Neural progenitor cell (in vitro differentiated cells): ENCODE results near the gene ZNF408. TPM values are rescaled to one million over a fixed set of nuclear protein-coding genes. Genes with fewer than 3 reads are reported as not detected.

ENCODE experiments used
- DNase-seq: peaks from one replicate; pipeline ENCODE4 v3.0.0-alpha.2; 2016; ENCODE audit warnings: low spot score
- H2AFZ ChIP-seq: fragments of 200-600 bp; sonication (generic); replicated peaks from 2 replicates; pipeline ENCODE4 v1.6.1; 2016; ENCODE audit warnings: antibody characterized with exemption
- H3F3A ChIP-seq: fragments of 200-600 bp; sonication (generic); 2 replicates; pipeline ENCODE4 v1.6.1; 2016; ENCODE audit warnings: antibody characterized with exemption, low read depth
- H3K27ac ChIP-seq: fragments of 200-600 bp; sonication (generic); 2 replicates; pipeline ENCODE4 v1.5.1; 2016; ENCODE audit warnings: mild to moderate bottlenecking
- H3K27me3 ChIP-seq: fragments of 200-600 bp; sonication (generic); 2 replicates; pipeline ENCODE4 v1.6.1; 2016; ENCODE audit warnings: mild to moderate bottlenecking, moderate library complexity
- H3K36me3 ChIP-seq: fragments of 200-600 bp; sonication (generic); 2 replicates; pipeline ENCODE4 v1.5.1; 2016
- H3K4me1 ChIP-seq: fragments of 200-600 bp; sonication (generic); 2 replicates; pipeline ENCODE4 v1.6.1; 2016; ENCODE audit warnings: mixed run types
- H3K4me2 ChIP-seq: fragments of 200-600 bp; sonication (generic); 2 replicates; pipeline ENCODE4 v1.6.1; 2016
- H3K4me3 ChIP-seq: fragments of 200-600 bp; sonication (generic); 2 replicates; pipeline ENCODE4 v1.5.1; 2016
- H3K79me2 ChIP-seq: fragments of 200-600 bp; sonication (generic); 2 replicates; pipeline ENCODE4 v1.6.1; 2016; ENCODE audit warnings: low read depth
- H3K9ac ChIP-seq: fragments of 200-600 bp; sonication (generic); 2 replicates; pipeline ENCODE4 v1.6.1; 2016
- H3K9me3 ChIP-seq: fragments of 200-600 bp; sonication (generic); 2 replicates; pipeline ENCODE4 v1.5.1; 2016; ENCODE audit warnings: low read depth
- H4K20me1 ChIP-seq: fragments of 200-600 bp; sonication (generic); 2 replicates; pipeline ENCODE4 v1.6.1; 2016; ENCODE audit warnings: low read depth
- H3K27ac Mint-ChIP-seq: 3 replicates; pipeline ENCODE4 v1.8.0; 2021; ENCODE audit warnings: mixed read lengths
- H3K27me3 Mint-ChIP-seq: 2 replicates; pipeline ENCODE4 v1.8.0; 2022; ENCODE audit warnings: low read depth, mild to moderate bottlenecking, inconsistent platforms, moderate library complexity, mixed read lengths; ENCODE audit not compliant: insufficient read depth
- H3K36me3 Mint-ChIP-seq: 3 replicates; pipeline ENCODE4 v1.8.0; 2021; ENCODE audit warnings: mixed read lengths
- H3K4me1 Mint-ChIP-seq: 3 replicates; pipeline ENCODE4 v1.8.0; 2021; ENCODE audit warnings: mixed read lengths
- H3K4me3 Mint-ChIP-seq: 3 replicates; pipeline ENCODE4 v1.8.0; 2021; ENCODE audit warnings: mild to moderate bottlenecking, moderate library complexity, mixed read lengths
- H3K9me3 Mint-ChIP-seq: 3 replicates; pipeline ENCODE4 v1.8.0; 2020; ENCODE audit warnings: mixed read lengths
- CTCF ChIP-seq: fragments of 200-600 bp; sonication (generic); IDR thresholded peaks from 2 replicates; pipeline ENCODE4 v1.5.1; 2017; ENCODE audit warnings: antibody characterized with exemption, mild to moderate bottlenecking
- EZH2 ChIP-seq: fragments of 200-600 bp; sonication (generic); IDR thresholded peaks from 2 replicates; pipeline ENCODE4 v1.6.1; 2017; ENCODE audit warnings: antibody characterized with exemption, mild to moderate bottlenecking, moderate library complexity
- EZH2phosphoT487 ChIP-seq: fragments of 200-600 bp; sonication (generic); IDR thresholded peaks from 2 replicates; pipeline ENCODE4 v1.6.1; 2017; ENCODE audit warnings: antibody characterized with exemption
- total RNA-seq: library from RNA; depleted of rRNA; stranded (reverse); fragments of >200 nt; gene quantifications from 2 replicates; pipeline ENCODE4 v1.2.3, GENCODE V29; 2015; ENCODE audit warnings: low replicate concordance

ZNF408 gene
- total RNA-seq, 1 donor from 2014 or later, result 2.8 TPM

DNA sequence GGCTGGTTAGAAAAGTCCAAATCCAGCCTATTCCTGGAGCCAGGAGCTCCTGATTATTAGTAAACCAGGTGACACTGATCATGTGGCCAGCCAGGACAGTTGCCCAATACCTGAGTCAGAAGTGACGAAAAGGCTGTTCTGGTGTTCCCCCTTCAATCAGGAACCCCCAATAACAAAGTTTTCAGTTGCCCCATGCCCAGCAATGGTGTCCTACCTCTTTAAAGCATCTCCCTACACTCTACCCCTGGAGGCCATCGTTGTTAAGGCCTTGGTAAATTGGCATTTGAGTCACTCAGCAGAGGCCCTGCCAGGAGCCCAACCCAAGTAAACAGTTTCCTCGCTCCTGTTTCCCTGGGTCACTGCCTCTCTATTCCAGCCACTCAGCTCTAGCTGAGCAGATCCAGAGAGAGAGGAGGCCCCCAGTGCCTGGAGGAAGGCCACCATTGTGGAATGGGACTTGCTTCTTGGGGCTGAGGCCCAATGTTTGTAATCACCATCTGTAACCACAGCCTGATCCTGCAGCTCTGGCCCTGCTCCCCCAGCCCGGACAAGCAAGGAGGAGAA lies 25.5 kb upstream of the ZNF408 start:
- Histone ChIP-seq H3K79me2 (no peaks in the 10 kb centered on the region), H2AFZ (no peak overlapping the region), H3K4me1 (peaks cover 8% of the 10 kb centered on the region), H3F3A (peaks cover 8% of the 10 kb centered on the region), H3K36me3 (no peaks in the 10 kb centered on the region), H3K9ac (no peak overlapping the region), H3K27me3 (no peaks in the 10 kb centered on the region), H3K9me3 (no peaks in the 10 kb centered on the region), H3K4me2 (no peak overlapping the region), H3K4me3 (no peak overlapping the region), H3K27ac (no peak overlapping the region), H4K20me1 (no peaks in the 10 kb centered on the region)
- DNase-seq, result no peak
- Mint-ChIP-seq H3K4me3 (no peak overlapping the region), H3K27me3 (peaks cover 4% of the 10 kb centered on the region), H3K4me1 (peaks cover 7% of the 10 kb centered on the region), H3K9me3 (no peaks in the 10 kb centered on the region), H3K27ac (no peak overlapping the region), H3K36me3 (peaks cover 14% of the 10 kb centered on the region)
- TF ChIP-seq CTCF (no peak), EZH2phosphoT487 (no peak), EZH2 (no peak)

GRCh38 chr11:46675949-46676348 lies 24.9 kb upstream of the ZNF408 start:
- no peak overlapping the region for H2AFZ ChIP-seq
- H4K20me1 ChIP-seq, result no peaks in the 10 kb centered on the region
- Mint-ChIP-seq H3K27me3 (peaks cover 4% of the 10 kb centered on the region), H3K4me1 (peaks cover 7% of the 10 kb centered on the region), H3K27ac (no peak overlapping the region), H3K4me3 (no peak overlapping the region), H3K36me3 (peaks cover 14% of the 10 kb centered on the region), H3K9me3 (no peaks in the 10 kb centered on the region)
- no peaks in the 10 kb centered on the region for H3K79me2 ChIP-seq
- DNase-seq, result no peak
- H3K27ac ChIP-seq, result no peak overlapping the region
- TF ChIP-seq EZH2phosphoT487, result no peak
- no peak for TF ChIP-seq CTCF
- no peak for TF ChIP-seq EZH2
- H3K9me3 ChIP-seq, result no peaks in the 10 kb centered on the region
- no peaks in the 10 kb centered on the region for H3K36me3 ChIP-seq
- H3K4me1 ChIP-seq, result peaks cover 8% of the 10 kb centered on the region
- H3F3A ChIP-seq, result peaks cover 8% of the 10 kb centered on the region
- no peak overlapping the region for H3K9ac ChIP-seq
- H3K27me3 ChIP-seq, result no peaks in the 10 kb centered on the region
- no peak overlapping the region for H3K4me2 ChIP-seq
- no peak overlapping the region for H3K4me3 ChIP-seq

DNA sequence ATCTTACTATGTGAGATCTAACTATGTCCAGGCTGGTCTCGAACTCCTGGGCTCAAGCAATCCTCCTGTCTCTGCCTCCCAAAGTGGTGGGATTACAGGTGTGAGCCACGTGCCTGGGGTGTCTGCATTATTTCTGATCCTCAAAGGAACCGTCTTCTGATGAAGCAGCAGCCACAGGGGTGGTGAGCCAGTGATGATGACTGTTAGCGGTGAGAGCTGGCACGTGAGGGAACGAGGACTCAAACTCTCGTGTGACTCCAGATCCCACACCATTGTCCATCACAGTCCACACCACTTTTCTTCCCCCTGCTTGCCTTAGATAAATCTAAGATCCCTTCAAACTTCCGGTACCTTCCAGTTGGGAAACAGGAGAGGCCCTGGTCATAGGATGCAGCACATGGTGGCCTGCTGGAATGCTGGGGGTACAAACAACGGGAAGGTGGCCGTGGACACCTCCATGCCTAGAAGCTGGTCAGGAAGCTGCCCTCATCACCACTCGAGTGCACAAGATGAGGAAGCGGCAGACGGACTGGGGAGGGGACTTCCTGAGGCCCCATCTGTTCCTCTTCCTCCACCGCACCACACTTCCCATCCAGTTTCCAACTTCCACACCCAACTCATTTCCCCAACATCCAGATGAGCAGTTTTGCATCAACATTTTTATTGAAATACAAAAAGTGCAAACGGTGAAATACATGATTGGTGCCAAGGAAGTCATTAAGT lies 24.2 kb upstream of the ZNF408 start:
- Histone ChIP-seq H3K79me2 (no peaks in the 10 kb centered on the region), H3K9ac (no peak overlapping the region), H3K27me3 (no peaks in the 10 kb centered on the region), H2AFZ (no peak overlapping the region), H3K36me3 (no peaks in the 10 kb centered on the region), H3K27ac (no peak overlapping the region), H3K4me3 (no peak overlapping the region), H3F3A (peaks cover 8% of the 10 kb centered on the region), H3K4me1 (peaks cover 8% of the 10 kb centered on the region), H3K4me2 (no peak overlapping the region), H4K20me1 (no peaks in the 10 kb centered on the region), H3K9me3 (no peaks in the 10 kb centered on the region)
- Mint-ChIP-seq H3K9me3 (no peaks in the 10 kb centered on the region), H3K4me1 (peaks cover 7% of the 10 kb centered on the region), H3K36me3 (peaks cover 14% of the 10 kb centered on the region), H3K27ac (no peak overlapping the region), H3K27me3 (peaks cover 4% of the 10 kb centered on the region), H3K4me3 (no peak overlapping the region)
- TF ChIP-seq CTCF (no peak), EZH2phosphoT487 (no peak), EZH2 (no peak)
- no peak for DNase-seq
